ENCODE results near the gene STMP1. TPM values are rescaled to one million over a fixed set of nuclear protein-coding genes. Genes with fewer than 3 reads are reported as not detected.

Gene STMP1
- total RNA-seq, 1 experiment from 2014 or later: 77.0 TPM

DNA sequence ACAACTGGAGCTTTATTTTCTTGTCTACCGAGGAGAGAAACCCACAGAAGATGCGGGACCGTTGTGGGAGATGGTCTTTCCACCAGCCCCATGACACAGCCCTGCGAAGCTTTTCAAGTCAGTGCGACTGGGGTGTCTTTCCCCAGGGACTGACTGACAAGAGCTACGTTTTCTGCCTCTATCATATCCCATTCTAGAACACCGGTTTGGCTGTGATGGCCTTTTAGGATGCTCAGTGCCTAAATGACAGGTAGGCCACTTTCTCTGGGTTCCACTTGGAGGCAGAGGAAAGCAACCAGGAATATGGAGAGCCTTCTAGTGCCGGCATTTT, 48.8 kb downstream of the STMP1 start:
- no TSS peak for BruUV-seq (replicated peaks)
- TF ChIP-seq, protein P1, sequence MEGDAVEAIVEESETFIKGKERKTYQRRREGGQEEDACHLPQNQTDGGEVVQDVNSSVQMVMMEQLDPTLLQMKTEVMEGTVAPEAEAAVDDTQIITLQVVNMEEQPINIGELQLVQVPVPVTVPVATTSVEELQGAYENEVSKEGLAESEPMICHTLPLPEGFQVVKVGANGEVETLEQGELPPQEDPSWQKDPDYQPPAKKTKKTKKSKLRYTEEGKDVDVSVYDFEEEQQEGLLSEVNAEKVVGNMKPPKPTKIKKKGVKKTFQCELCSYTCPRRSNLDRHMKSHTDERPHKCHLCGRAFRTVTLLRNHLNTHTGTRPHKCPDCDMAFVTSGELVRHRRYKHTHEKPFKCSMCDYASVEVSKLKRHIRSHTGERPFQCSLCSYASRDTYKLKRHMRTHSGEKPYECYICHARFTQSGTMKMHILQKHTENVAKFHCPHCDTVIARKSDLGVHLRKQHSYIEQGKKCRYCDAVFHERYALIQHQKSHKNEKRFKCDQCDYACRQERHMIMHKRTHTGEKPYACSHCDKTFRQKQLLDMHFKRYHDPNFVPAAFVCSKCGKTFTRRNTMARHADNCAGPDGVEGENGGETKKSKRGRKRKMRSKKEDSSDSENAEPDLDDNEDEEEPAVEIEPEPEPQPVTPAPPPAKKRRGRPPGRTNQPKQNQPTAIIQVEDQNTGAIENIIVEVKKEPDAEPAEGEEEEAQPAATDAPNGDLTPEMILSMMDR (conservative IDR thresholded peaks at IDR 0.05): no peak; the same call in 1 of the 2 replicates
- TF ChIP-seq EZH2 (IDR thresholded peaks at IDR 0.05; ENCODE audit: low read depth): no peak
- H3K4me2 ChIP-seq: no peak overlapping the region
- ChIA-PET CTCF (interaction anchor here (1.1 kb wide), 1 partner anchor 40 kb away, joined by 6 read pairs; no protein-coding TSS in a partner anchor), POLR2A (ENCODE audit: unreplicated experiment) (interaction anchor here (0.5 kb wide), 1 partner anchor 45 kb away, joined by 3 read pairs; no protein-coding TSS in a partner anchor)
- peaks cover 51% of the 10 kb centered on the region for H3K4me1 ChIP-seq (replicated peaks; ENCODE audit: insufficient read depth)
- no peaks in the 10 kb centered on the region for H4K20me1 ChIP-seq (ENCODE audit: insufficient read depth)
- H3K36me3 ChIP-seq (ENCODE audit: low read depth): no peaks in the 10 kb centered on the region
- peaks cover 45% of the 10 kb centered on the region for H3F3A ChIP-seq (ENCODE audit: insufficient read depth, low read depth)
- H3K79me2 ChIP-seq (ENCODE audit: low read depth): no peaks in the 10 kb centered on the region
- H3K4me3 ChIP-seq: no peak overlapping the region
- H2AFZ ChIP-seq: no peak overlapping the region
- DNase-seq: no peak
- intact Hi-C loops (cut with micrococcal nuclease; ENCODE audit: unreplicated experiment): loop anchor here (5.0 kb wide), 2 partner anchors 36 to 61 kb away; partner anchors contain the start of gene FAM180A
- no peaks in the 10 kb centered on the region for H3K27me3 ChIP-seq (ENCODE audit: insufficient read depth, low read depth)
- H3K9me2 ChIP-seq (ENCODE audit: insufficient read depth): no peaks in the 10 kb centered on the region
- no peaks in the 10 kb centered on the region for H3K9me3 ChIP-seq (ENCODE audit: insufficient read depth, low read depth)
- H3K27ac ChIP-seq: no peak overlapping the region

DNA sequence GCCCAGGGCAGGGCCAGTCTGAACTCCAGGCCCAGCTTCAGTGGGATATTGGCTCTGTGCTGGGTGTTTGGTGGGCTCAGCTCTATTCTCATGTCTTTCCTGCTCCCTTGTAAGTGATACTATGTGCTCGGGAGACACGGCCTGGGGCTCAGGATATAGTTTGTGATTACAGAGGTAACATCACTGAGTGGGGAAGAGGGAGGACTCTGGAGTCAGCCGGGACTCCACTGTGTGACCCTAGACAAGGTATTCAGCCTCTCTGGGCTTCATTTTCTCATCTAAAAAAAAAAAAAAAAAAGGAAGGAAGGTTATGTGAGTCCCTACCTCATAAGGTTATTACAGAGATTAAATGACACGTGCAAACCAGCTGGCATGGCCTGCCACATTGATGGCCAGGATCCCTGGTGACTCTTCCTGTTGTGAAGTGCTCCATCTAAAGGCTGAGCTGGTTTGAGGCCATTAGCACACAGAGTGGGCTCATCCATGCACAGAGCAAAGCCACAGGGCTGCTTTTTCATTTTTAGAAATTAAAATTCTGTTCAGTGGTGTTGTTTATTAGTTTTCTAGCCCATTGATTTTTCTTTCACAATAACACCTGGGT, 50.0 kb downstream of the STMP1 start:
- no TSS peak for BruUV-seq (replicated peaks)
- no peaks in the 10 kb centered on the region for H3K9me2 ChIP-seq (ENCODE audit: insufficient read depth)
- intact Hi-C loops (cut with micrococcal nuclease; ENCODE audit: unreplicated experiment): loop anchor here (5.0 kb wide), 2 partner anchors 35 to 60 kb away; partner anchors contain the start of gene FAM180A
- TF ChIP-seq, protein P1 (conservative IDR thresholded peaks at IDR 0.05): no peak
- no peak for TF ChIP-seq EZH2 (IDR thresholded peaks at IDR 0.05; ENCODE audit: low read depth)
- H4K20me1 ChIP-seq (ENCODE audit: insufficient read depth): no peaks in the 10 kb centered on the region
- peaks cover 51% of the 10 kb centered on the region for H3K4me1 ChIP-seq (replicated peaks; ENCODE audit: insufficient read depth)
- no peak overlapping the region for H3K27ac ChIP-seq
- no peaks in the 10 kb centered on the region for H3K27me3 ChIP-seq (ENCODE audit: insufficient read depth, low read depth)
- H3K9me3 ChIP-seq (ENCODE audit: insufficient read depth, low read depth): no peaks in the 10 kb centered on the region
- ChIA-PET CTCF (interaction anchor here (0.5 to 0.6 kb wide), 2 partner anchors 54 to 455 kb away, joined by 5 to 6 read pairs; no protein-coding TSS in a partner anchor), POLR2A (ENCODE audit: unreplicated experiment) (no interaction called here)
- H3K79me2 ChIP-seq (ENCODE audit: low read depth): no peaks in the 10 kb centered on the region
- peaks cover 44% of the 10 kb centered on the region for H3F3A ChIP-seq (ENCODE audit: insufficient read depth, low read depth)
- H2AFZ ChIP-seq: no peak overlapping the region
- no peak for DNase-seq
- no peaks in the 10 kb centered on the region for H3K36me3 ChIP-seq (ENCODE audit: low read depth)
- no peak overlapping the region for H3K4me3 ChIP-seq
- H3K4me2 ChIP-seq: no peak overlapping the region

DNA sequence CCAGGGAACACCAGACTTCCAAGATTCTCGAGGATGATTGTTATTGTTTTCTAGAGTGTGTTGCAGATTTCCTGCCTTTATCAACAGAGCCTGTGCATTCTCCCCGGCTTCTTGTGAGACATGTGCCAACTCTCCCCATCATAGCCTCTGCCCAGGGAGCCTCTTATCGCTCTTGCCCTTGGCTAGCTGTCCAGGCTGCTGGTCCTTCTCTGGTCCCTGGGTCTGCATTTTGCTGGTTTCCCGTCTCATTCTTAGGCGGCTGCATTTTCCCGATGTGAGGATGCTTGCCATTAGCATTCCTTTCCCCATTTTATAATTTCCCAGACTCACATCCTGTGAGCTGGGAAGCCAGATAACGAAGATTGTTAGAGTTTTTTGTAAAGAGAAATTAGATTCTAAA, 50.5 kb downstream of the STMP1 start:
- no peak for DNase-seq
- H3K27me3 ChIP-seq (ENCODE audit: insufficient read depth, low read depth): no peaks in the 10 kb centered on the region
- POLR2A ChIA-PET (ENCODE audit: unreplicated experiment): no interaction called here
- BruUV-seq (replicated peaks): no TSS peak
- no peak overlapping the region for H3K4me2 ChIP-seq
- no peaks in the 10 kb centered on the region for H4K20me1 ChIP-seq (ENCODE audit: insufficient read depth)
- peaks cover 46% of the 10 kb centered on the region for H3K4me1 ChIP-seq (replicated peaks; ENCODE audit: insufficient read depth)
- intact Hi-C loops (cut with micrococcal nuclease; ENCODE audit: unreplicated experiment): loop anchor here (5.0 kb wide), 2 partner anchors 35 to 60 kb away; partner anchors contain the start of gene FAM180A
- CTCF ChIA-PET: no interaction called here
- TF ChIP-seq, protein P1 (conservative IDR thresholded peaks at IDR 0.05): no peak
- TF ChIP-seq EZH2 (IDR thresholded peaks at IDR 0.05; ENCODE audit: low read depth): no peak
- no peaks in the 10 kb centered on the region for H3K9me3 ChIP-seq (ENCODE audit: insufficient read depth, low read depth)
- H3K36me3 ChIP-seq (ENCODE audit: low read depth): no peaks in the 10 kb centered on the region
- H3K79me2 ChIP-seq (ENCODE audit: low read depth): no peaks in the 10 kb centered on the region
- H3K4me3 ChIP-seq: no peak overlapping the region
- H3K9me2 ChIP-seq (ENCODE audit: insufficient read depth): no peaks in the 10 kb centered on the region
- peaks cover 39% of the 10 kb centered on the region for H3F3A ChIP-seq (ENCODE audit: insufficient read depth, low read depth)
- no peak overlapping the region for H2AFZ ChIP-seq
- no peak overlapping the region for H3K27ac ChIP-seq

Measured in PC-9 (cell line).